ENCODE measurements around the gene KCNQ4.

DNA sequence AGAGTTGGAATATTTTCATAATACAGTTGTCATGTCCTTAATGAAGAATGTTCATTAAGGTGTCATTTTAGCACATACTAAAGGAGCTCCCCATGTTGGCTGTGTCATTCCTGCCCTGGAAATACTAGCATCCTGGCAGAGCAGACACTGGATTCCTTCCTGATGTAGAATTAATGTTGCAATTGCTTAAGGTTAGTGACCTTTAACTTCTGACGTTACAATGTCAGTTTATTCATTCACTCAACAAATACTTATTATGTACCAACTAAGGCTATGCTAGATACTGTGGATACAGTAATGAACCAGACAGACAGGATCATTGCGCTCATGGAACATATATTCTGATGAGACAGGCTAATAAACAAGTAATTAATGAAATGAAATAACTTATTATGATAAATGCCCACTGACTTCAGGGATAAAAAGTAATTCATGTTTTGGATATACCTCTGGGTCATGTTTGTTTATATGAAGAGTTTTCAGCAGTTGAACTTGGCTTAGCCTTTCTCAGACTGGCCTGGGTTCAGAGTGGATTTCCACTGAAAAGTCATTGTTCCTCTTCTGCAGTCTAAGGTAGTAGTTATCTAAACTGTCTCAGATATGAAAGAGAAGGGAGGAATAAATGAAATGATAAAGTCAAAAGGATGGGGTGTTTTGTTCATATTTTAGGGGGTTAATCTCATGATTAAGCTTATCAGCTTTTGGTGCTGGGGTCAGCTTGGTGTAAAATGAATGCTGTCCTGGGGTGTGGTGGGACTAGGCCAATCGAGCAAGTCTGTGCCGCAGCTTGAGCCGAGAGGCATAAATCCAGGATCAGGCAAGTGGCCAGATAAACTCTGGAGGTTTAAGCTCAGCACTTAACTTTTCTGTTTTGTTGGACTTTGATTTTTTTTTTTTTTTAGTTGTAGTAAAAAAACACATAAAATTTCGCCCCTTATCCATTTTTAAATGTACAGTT is 43.3 kb upstream of the KCNQ4 start:
- TF ChIP-seq, protein P1, sequence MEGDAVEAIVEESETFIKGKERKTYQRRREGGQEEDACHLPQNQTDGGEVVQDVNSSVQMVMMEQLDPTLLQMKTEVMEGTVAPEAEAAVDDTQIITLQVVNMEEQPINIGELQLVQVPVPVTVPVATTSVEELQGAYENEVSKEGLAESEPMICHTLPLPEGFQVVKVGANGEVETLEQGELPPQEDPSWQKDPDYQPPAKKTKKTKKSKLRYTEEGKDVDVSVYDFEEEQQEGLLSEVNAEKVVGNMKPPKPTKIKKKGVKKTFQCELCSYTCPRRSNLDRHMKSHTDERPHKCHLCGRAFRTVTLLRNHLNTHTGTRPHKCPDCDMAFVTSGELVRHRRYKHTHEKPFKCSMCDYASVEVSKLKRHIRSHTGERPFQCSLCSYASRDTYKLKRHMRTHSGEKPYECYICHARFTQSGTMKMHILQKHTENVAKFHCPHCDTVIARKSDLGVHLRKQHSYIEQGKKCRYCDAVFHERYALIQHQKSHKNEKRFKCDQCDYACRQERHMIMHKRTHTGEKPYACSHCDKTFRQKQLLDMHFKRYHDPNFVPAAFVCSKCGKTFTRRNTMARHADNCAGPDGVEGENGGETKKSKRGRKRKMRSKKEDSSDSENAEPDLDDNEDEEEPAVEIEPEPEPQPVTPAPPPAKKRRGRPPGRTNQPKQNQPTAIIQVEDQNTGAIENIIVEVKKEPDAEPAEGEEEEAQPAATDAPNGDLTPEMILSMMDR (conservative IDR thresholded peaks at IDR 0.05 in 1 of 2, IDR thresholded peaks at IDR 0.05 in 1 of 2; ENCODE audit: extremely low read depth in 1 of 2, insufficient read depth in 1 of 2, low read depth in 1 of 2, low read length in 2 of 2): no peak
- no peak for TF ChIP-seq EZH2 (IDR thresholded peaks at IDR 0.05; ENCODE audit: borderline replicate concordance, low read length)

All from mammary epithelial cell (primary cell).